Prostate gland (tissue), 2 donors: ENCODE data around the gene SND1. TPM values are rescaled to one million over a fixed set of nuclear protein-coding genes. Genes with fewer than 3 reads are reported as not detected.

Experiments used
- DNase-seq: peaks from one replicate; pipeline ENCODE4 v3.0.0-alpha.2; 2019; ENCODE audit warnings: low spot score
- H3K27ac ChIP-seq, 2 donors: fragments of 200-600 bp; sonication (generic); 2 replicates each; pipeline ENCODE4 v1.5.1; 2017 to 2019
- H3K27me3 ChIP-seq: fragments of 200-600 bp; sonication (generic); replicated peaks from 2 replicates; pipeline ENCODE4 v1.5.1; 2019; ENCODE audit not compliant: insufficient read depth
- H3K36me3 ChIP-seq, 2 donors: fragments of 200-600 bp; sonication (generic); 1 replicate in 1 of 2; 2 replicates in 1 of 2; pipeline versions ENCODE4 v1.5.1 to v1.8.1; 2017 to 2019
- H3K4me1 ChIP-seq: fragments of 200-600 bp; sonication (generic); replicated peaks from 2 replicates; pipeline ENCODE4 v1.5.1; 2019
- H3K4me3 ChIP-seq, 2 donors: fragments of 200-600 bp; sonication (generic); 2 replicates each; pipeline ENCODE4 v1.5.1; 2017 to 2019
- H3K9me3 ChIP-seq: fragments of 200-600 bp; sonication (generic); 2 replicates; pipeline ENCODE4 v1.5.1; 2017
- CTCF ChIP-seq, 4 experiments: fragments of 200-600 bp in 2 of 4; fragments of 450-650 bp in 2 of 4; sonication (generic) in 2 of 4; IDR thresholded peaks; 1 replicate in 3 of 4; 2 replicates in 1 of 4; pipeline ENCODE4 v1.5.1; 2016 to 2019; ENCODE audit warnings: antibody characterized with exemption in 4 of 4, mild to moderate bottlenecking in 2 of 4, moderate library complexity in 2 of 4
- POLR2A ChIP-seq: fragments of 450-650 bp; IDR thresholded peaks from one replicate; pipeline ENCODE4 v1.6.1; 2016; ENCODE audit warnings: antibody characterized with exemption, mild to moderate bottlenecking
- POLR2AphosphoS5 ChIP-seq: sonication (generic); formaldehyde crosslinking; IDR thresholded peaks from one replicate; pipeline ENCODE4 v1.6.1; 2017; ENCODE audit warnings: antibody characterized with exemption
- WGBS: methylation state at CpG from one replicate; pipeline ENCODE4 v1.1.5; 2018; 5-methylcytosine and 5-hydroxymethylcytosine counted together
- intact Hi-C: fragments of 100-400 bp; cut with DNase I; formaldehyde crosslinking; loops from one replicate; pipeline ENCODE4 v1.14.2; 2022
- total RNA-seq, 2 donors: library from RNA; depleted of rRNA; stranded (reverse); fragments of >200 nt; gene quantifications; one replicate each; pipeline ENCODE4 v1.1.0, GENCODE V29; 2016

Gene SND1
- total RNA-seq, 2 donors from 2014 or later, result 175 to 190 TPM

GRCh38 chr7:127932496-127932895 lies 280.5 kb downstream of the SND1 start:
- Histone ChIP-seq H3K27ac (no peak overlapping the region), H3K9me3 (no peaks in the 10 kb centered on the region), H3K36me3 (no peaks in the 10 kb centered on the region), H3K4me3 (no peak overlapping the region), H3K27me3 (no peaks in the 10 kb centered on the region), H3K4me1 (no peaks in the 10 kb centered on the region)
- no peak for DNase-seq
- TF ChIP-seq CTCF (IDR thresholded peaks at IDR 0.05) (no peak), POLR2AphosphoS5 (no peak), POLR2A (no peak)
- 0% methylated on average over 1 of the region's 1 CpG for WGBS
- intact Hi-C loops, result no loop called here

- Histone ChIP-seq H3K27ac (no peak overlapping the region), H3K36me3 (no peaks in the 10 kb centered on the region)
- 85% methylated on average over 4 of the region's 4 CpGs for WGBS
These were observed 281.2 kb downstream of the SND1 start for GRCh38 chr7:127933146-127933545.

GRCh38 chr7:127934711-127935110 lies 282.7 kb downstream of the SND1 start:
- H3K27me3 ChIP-seq, result no peaks in the 10 kb centered on the region
- no peaks in the 10 kb centered on the region for H3K4me1 ChIP-seq
- 89% methylated on average over 5 of the region's 5 CpGs for WGBS
- no peak overlapping the region for H3K4me3 ChIP-seq
- DNase-seq, result no peak
- no peaks in the 10 kb centered on the region for H3K9me3 ChIP-seq
- H3K36me3 ChIP-seq, result no peaks in the 10 kb centered on the region
- TF ChIP-seq POLR2A, result no peak
- TF ChIP-seq CTCF (IDR thresholded peaks at IDR 0.05), result no peak
- TF ChIP-seq POLR2AphosphoS5, result no peak
- intact Hi-C loops, result no loop called here
- H3K27ac ChIP-seq, result no peak overlapping the region

More at GRCh38 chr7:127933146-127933545, 281.2 kb downstream of the SND1 start:
- Histone ChIP-seq H3K27me3 (no peaks in the 10 kb centered on the region), H3K4me1 (no peaks in the 10 kb centered on the region), H3K4me3 (no peak overlapping the region), H3K9me3 (no peaks in the 10 kb centered on the region)
- DNase-seq, result no peak
- TF ChIP-seq POLR2AphosphoS5 (no peak), POLR2A (no peak), CTCF (IDR thresholded peaks at IDR 0.05) (no peak)
- intact Hi-C loops, result no loop called here

GRCh38 chr7:127935847-127936376 lies 283.9 kb downstream of the SND1 start:
- H3K27ac ChIP-seq, result no peak overlapping the region
- intact Hi-C loops, result no loop called here
- no peak overlapping the region for H3K4me3 ChIP-seq
- no peaks in the 10 kb centered on the region for H3K9me3 ChIP-seq
- 81% methylated on average over 6 of the region's 6 CpGs for WGBS
- TF ChIP-seq POLR2A (no peak), POLR2AphosphoS5 (no peak), CTCF (IDR thresholded peaks at IDR 0.05) (no peak)
- no peak for DNase-seq
- H3K27me3 ChIP-seq, result no peaks in the 10 kb centered on the region
- H3K4me1 ChIP-seq, result no peaks in the 10 kb centered on the region
- H3K36me3 ChIP-seq, result no peaks in the 10 kb centered on the region

- no peak for DNase-seq
- H3K36me3 ChIP-seq, result no peaks in the 10 kb centered on the region
- no peaks in the 10 kb centered on the region for H3K27me3 ChIP-seq
- intact Hi-C loops, result no loop called here
- no peak overlapping the region for H3K4me3 ChIP-seq
- no peaks in the 10 kb centered on the region for H3K4me1 ChIP-seq
- TF ChIP-seq POLR2AphosphoS5 (no peak), POLR2A (no peak), CTCF (IDR thresholded peaks at IDR 0.05) (no peak)
- WGBS, result 83% methylated on average over 3 of the region's 3 CpGs
- no peak overlapping the region for H3K27ac ChIP-seq
- no peaks in the 10 kb centered on the region for H3K9me3 ChIP-seq
These were observed 285.2 kb downstream of the SND1 start for GRCh38 chr7:127937066-127937680.
